Breast epithelium (tissue), 4 donors: ENCODE data around the gene PTPRG. TPM values are rescaled to one million over a fixed set of nuclear protein-coding genes. Genes with fewer than 3 reads are reported as not detected.

Experiments used
- DNase-seq, 2 donors: peaks; one replicate each; pipeline ENCODE4 v3.0.0-alpha.2; 2019; ENCODE audit warnings: low spot score in 2 of 2
- H3K27ac ChIP-seq, 2 donors: fragments of 200-600 bp; sonication (generic) in 1 of 2; one replicate each; pipeline ENCODE4 v1.5.1; 2016 to 2019; ENCODE audit warnings: mild to moderate bottlenecking in 1 of 2
- H3K27me3 ChIP-seq, 2 donors: fragments of 200-600 bp; sonication (generic) in 1 of 2; one replicate each; pipeline versions ENCODE4 v1.5.1 to v1.6.0; 2017 to 2019; ENCODE audit warnings: control low read depth in 1 of 2, mild to moderate bottlenecking in 1 of 2
- H3K36me3 ChIP-seq: fragments of 200-600 bp; one replicate; pipeline ENCODE4 v1.5.1; 2019
- H3K4me1 ChIP-seq, 2 donors: fragments of 200-600 bp; sonication (generic); one replicate each; pipeline ENCODE4 v1.5.1; 2016 to 2019; ENCODE audit warnings: control low read depth in 1 of 2
- H3K4me3 ChIP-seq, 3 donors: fragments of 200-600 bp; sonication (generic); 1 replicate in 2 of 3; 2 replicates in 1 of 3; pipeline ENCODE4 v1.5.1; 2016 to 2019; ENCODE audit warnings: mild to moderate bottlenecking in 3 of 3, moderate library complexity in 2 of 3
- H3K9me3 ChIP-seq, 2 donors: fragments of 200-600 bp; sonication (generic) in 1 of 2; one replicate each; pipeline ENCODE4 v1.5.1; 2016 to 2019; ENCODE audit warnings: control low read depth in 1 of 2
- CTCF ChIP-seq, 3 donors: fragments of 450-650 bp; IDR thresholded peaks; one replicate each; pipeline ENCODE4 v1.5.1; 2016 to 2017; ENCODE audit warnings: antibody characterized with exemption in 3 of 3, mild to moderate bottlenecking in 3 of 3, moderate library complexity in 3 of 3
- POLR2A ChIP-seq: fragments of 450-650 bp; IDR thresholded peaks from one replicate; pipeline ENCODE4 v1.6.1; 2016; ENCODE audit warnings: antibody characterized with exemption, mild to moderate bottlenecking, moderate library complexity
- POLR2AphosphoS5 ChIP-seq, 3 donors: sonication (generic); formaldehyde crosslinking; IDR thresholded peaks; one replicate each; pipeline ENCODE4 v1.6.1; 2017; ENCODE audit warnings: antibody characterized with exemption in 3 of 3
- intact Hi-C: fragments of 100-400 bp; cut with DNase I; formaldehyde crosslinking; loops from one replicate; pipeline ENCODE4 v1.15.1; 2023; ENCODE audit warnings: low total_unique reads
- total RNA-seq, 3 donors: library from RNA; depleted of rRNA; stranded (reverse); fragments of >200 nt; gene quantifications; one replicate each; pipeline ENCODE4 v1.1.0, GENCODE V29; 2016

PTPRG gene
- total RNA-seq, 3 donors from 2014 or later: 42.3 to 179 (median 61.6) TPM

- TF ChIP-seq CTCF (IDR thresholded peaks at IDR 0.05) (no peak), POLR2AphosphoS5 (IDR thresholded peaks at IDR 0.05) (no peak), POLR2A (no peak)
- Histone ChIP-seq H3K27me3 (no peaks in the 10 kb centered on the region), H3K9me3 (no peaks in the 10 kb centered on the region), H3K27ac (no peak overlapping the region), H3K4me1 (no peaks in the 10 kb centered on the region), H3K4me3 (no peak overlapping the region), H3K36me3 (no peaks in the 10 kb centered on the region)
- intact Hi-C loops: no loop called here
- no peak for DNase-seq
Measured at GRCh38 chr3:61565569-61565968, 4.2 kb downstream of the PTPRG start.

- TF ChIP-seq POLR2AphosphoS5 (IDR thresholded peaks at IDR 0.05) (no peak), POLR2A (no peak), CTCF (IDR thresholded peaks at IDR 0.05) (no peak)
- Histone ChIP-seq H3K27ac (no peak overlapping the region), H3K4me3 (no peak overlapping the region), H3K9me3 (no peaks in the 10 kb centered on the region), H3K36me3 (no peaks in the 10 kb centered on the region), H3K4me1 (no peaks in the 10 kb centered on the region), H3K27me3 (no peaks in the 10 kb centered on the region)
- no peak for DNase-seq
- intact Hi-C loops: no loop called here
Measured at GRCh38 chr3:61568127-61568526, 6.8 kb downstream of the PTPRG start.

- no peak for TF ChIP-seq POLR2AphosphoS5 (IDR thresholded peaks at IDR 0.05)
- TF ChIP-seq CTCF (IDR thresholded peaks at IDR 0.05): no peak
- no peak for TF ChIP-seq POLR2A
- Histone ChIP-seq H3K27ac (no peak overlapping the region), H3K27me3 (no peaks in the 10 kb centered on the region), H3K4me3 (no peak overlapping the region), H3K4me1 (no peaks in the 10 kb centered on the region), H3K9me3 (no peaks in the 10 kb centered on the region), H3K36me3 (no peaks in the 10 kb centered on the region)
- DNase-seq: no peak
- intact Hi-C loops: no loop called here
Measured at GRCh38 chr3:61569856-61570580, 8.6 kb downstream of the PTPRG start.

- no peak for DNase-seq
- TF ChIP-seq POLR2A (no peak), CTCF (IDR thresholded peaks at IDR 0.05) (no peak)
- no peaks in the 10 kb centered on the region for H3K4me1 ChIP-seq
- H3K27me3 ChIP-seq: no peaks in the 10 kb centered on the region
- H3K9me3 ChIP-seq: no peaks in the 10 kb centered on the region
- H3K36me3 ChIP-seq: no peaks in the 10 kb centered on the region
- intact Hi-C loops: no loop called here
- H3K27ac ChIP-seq: no peak overlapping the region
- H3K4me3 ChIP-seq: no peak overlapping the region
Measured at GRCh38 chr3:61570813-61571212, 9.4 kb downstream of the PTPRG start.

- no peaks in the 10 kb centered on the region for H3K4me1 ChIP-seq
- DNase-seq: no peak
- no peak overlapping the region for H3K27ac ChIP-seq
- H3K36me3 ChIP-seq: no peaks in the 10 kb centered on the region
- intact Hi-C loops: no loop called here
- H3K27me3 ChIP-seq: no peaks in the 10 kb centered on the region
- no peaks in the 10 kb centered on the region for H3K9me3 ChIP-seq
- TF ChIP-seq POLR2AphosphoS5 (IDR thresholded peaks at IDR 0.05): no peak
- TF ChIP-seq POLR2A: no peak
- no peak for TF ChIP-seq CTCF (IDR thresholded peaks at IDR 0.05)
- H3K4me3 ChIP-seq: no peak overlapping the region
Measured at GRCh38 chr3:61571516-61572336, 10.4 kb downstream of the PTPRG start.
